Osteocyte (in vitro differentiated cells): ENCODE measurements around the gene GALNTL6. TPM values are rescaled to one million over a fixed set of nuclear protein-coding genes. Genes with fewer than 3 reads are reported as not detected.

Source experiments
- DNase-seq: peaks from one replicate; pipeline ENCODE4 v3.0.0; 2021; ENCODE audit warnings: mixed read lengths; ENCODE audit not compliant: unreplicated experiment; ENCODE audit errors: extremely low spot score
- H3K27ac Mint-ChIP-seq: one replicate; pipeline ENCODE4 v1.8.0; 2021; ENCODE audit warnings: mild to moderate bottlenecking, mixed read lengths; ENCODE audit not compliant: unreplicated experiment
- H3K27me3 Mint-ChIP-seq: one replicate; pipeline ENCODE4 v1.8.0; 2021; ENCODE audit warnings: mixed read lengths; ENCODE audit not compliant: unreplicated experiment
- H3K36me3 Mint-ChIP-seq: one replicate; pipeline ENCODE4 v1.8.0; 2021; ENCODE audit warnings: mixed read lengths; ENCODE audit not compliant: unreplicated experiment
- H3K4me1 Mint-ChIP-seq: one replicate; pipeline ENCODE4 v1.8.0; 2021; ENCODE audit warnings: mixed read lengths; ENCODE audit not compliant: unreplicated experiment
- H3K4me3 Mint-ChIP-seq: one replicate; pipeline ENCODE4 v1.8.0; 2021; ENCODE audit warnings: mild to moderate bottlenecking, moderate library complexity, mixed read lengths; ENCODE audit not compliant: unreplicated experiment
- H3K9me3 Mint-ChIP-seq: one replicate; pipeline ENCODE4 v1.8.0; 2021; ENCODE audit warnings: mixed read lengths; ENCODE audit not compliant: unreplicated experiment
- CTCF ChIP-seq: fragments of 200-600 bp; sonication (generic); IDR thresholded peaks from 2 replicates; pipeline ENCODE4 v1.5.0; 2021; ENCODE audit warnings: antibody characterized with exemption, mild to moderate bottlenecking, moderate library complexity
- total RNA-seq: library from RNA; stranded (reverse); gene quantifications from 2 replicates; pipeline ENCODE4 v1.2.1, GENCODE V29; 2021

GALNTL6 gene
- total RNA-seq, 1 donor from 2014 or later = not detected

- Mint-ChIP-seq H3K9me3 (no peaks in the 10 kb centered on the region), H3K27me3 (peaks cover 3% of the 10 kb centered on the region), H3K36me3 (no peaks in the 10 kb centered on the region), H3K27ac (no peak overlapping the region), H3K4me3 (no peak overlapping the region), H3K4me1 (no peaks in the 10 kb centered on the region)
- no peak for TF ChIP-seq CTCF
- DNase-seq = no peak
These were observed 116.3 kb downstream of the GALNTL6 start for GRCh38 chr4:171929477-171929876.

- TF ChIP-seq CTCF = no peak
- Mint-ChIP-seq H3K9me3 (no peaks in the 10 kb centered on the region), H3K27ac (no peak overlapping the region), H3K27me3 (peaks cover 3% of the 10 kb centered on the region), H3K36me3 (no peaks in the 10 kb centered on the region), H3K4me1 (no peaks in the 10 kb centered on the region), H3K4me3 (no peak overlapping the region)
- DNase-seq = no peak
These were observed 116.7 kb downstream of the GALNTL6 start for GRCh38 chr4:171929907-171930306.

GRCh38 chr4:171932238-171932637 lies 119.0 kb downstream of the GALNTL6 start:
- H3K27ac Mint-ChIP-seq = no peak overlapping the region
- TF ChIP-seq CTCF = no peak
- no peak for DNase-seq
- H3K27me3 Mint-ChIP-seq = peaks cover 3% of the 10 kb centered on the region
- no peaks in the 10 kb centered on the region for H3K36me3 Mint-ChIP-seq
- no peaks in the 10 kb centered on the region for H3K9me3 Mint-ChIP-seq
- no peak overlapping the region for H3K4me3 Mint-ChIP-seq
- no peaks in the 10 kb centered on the region for H3K4me1 Mint-ChIP-seq

- H3K27me3 Mint-ChIP-seq = no peaks in the 10 kb centered on the region
- no peak for TF ChIP-seq CTCF
- no peaks in the 10 kb centered on the region for H3K4me1 Mint-ChIP-seq
- H3K36me3 Mint-ChIP-seq = no peaks in the 10 kb centered on the region
- no peak overlapping the region for H3K27ac Mint-ChIP-seq
- DNase-seq = no peak
- no peak overlapping the region for H3K4me3 Mint-ChIP-seq
- no peaks in the 10 kb centered on the region for H3K9me3 Mint-ChIP-seq
These were observed 127.5 kb downstream of the GALNTL6 start for GRCh38 chr4:171940656-171941055.

- Mint-ChIP-seq H3K36me3 (no peaks in the 10 kb centered on the region), H3K27me3 (peaks cover 7% of the 10 kb centered on the region)
These were observed 134.2 kb downstream of the GALNTL6 start for GRCh38 chr4:171947400-171947799.

More at GRCh38 chr4:171947400-171947799, 134.2 kb downstream of the GALNTL6 start:
- H3K4me3 Mint-ChIP-seq = no peak overlapping the region
- no peaks in the 10 kb centered on the region for H3K4me1 Mint-ChIP-seq
- DNase-seq = no peak
- TF ChIP-seq CTCF = no peak
- H3K27ac Mint-ChIP-seq = no peak overlapping the region
- no peaks in the 10 kb centered on the region for H3K9me3 Mint-ChIP-seq
